Measurements from ENCODE around the gene CX3CR1.
"Not testable (repeated sequence)": the region's sequence is repeated elsewhere in the genome, so short reads cannot be mapped to it uniquely, and the experiment has no call there.

Gene CX3CR1

GRCh38 chr3:39279745-39280517 is at the start of gene CX3CR1:
TSS of gene CX3CR1 (minus strand) at chr3:39280036. CDS start at chr3:39266509, 13,527 bp downstream.
- no peak for DNase-seq

GRCh38 chr3:39329493-39329892 is 49.7 kb upstream of the CX3CR1 start, which contains the start of gene CCR8:
TSS of gene CCR8 (plus strand) at chr3:39329709. CDS start at chr3:39332332, 2,623 bp downstream.
- no peak for DNase-seq

GRCh38 chr3:39327746-39328349 is 48.0 kb upstream of the CX3CR1 start:
- no peak for DNase-seq

GRCh38 chr3:39327053-39327745 is 47.4 kb upstream of the CX3CR1 start:
- no peak for DNase-seq

- DNase-seq = no peak
Observed at GRCh38 chr3:39325236-39325635, 45.4 kb upstream of the CX3CR1 start.

- no peak for DNase-seq
Observed at GRCh38 chr3:39323494-39323893, 43.7 kb upstream of the CX3CR1 start.

GRCh38 chr3:39322936-39323335 is 43.1 kb upstream of the CX3CR1 start:
- no peak for DNase-seq

- not testable (repeated sequence) for DNase-seq
Observed at GRCh38 chr3:39322209-39322715, 42.4 kb upstream of the CX3CR1 start.

- DNase-seq = not testable (repeated sequence)
Observed at GRCh38 chr3:39321574-39321983, 41.7 kb upstream of the CX3CR1 start.

GRCh38 chr3:39319249-39319648 is 39.4 kb upstream of the CX3CR1 start:
- DNase-seq = no peak

GRCh38 chr3:39318301-39318700 is 38.5 kb upstream of the CX3CR1 start:
- no peak for DNase-seq

GRCh38 chr3:39317571-39318169 is 37.8 kb upstream of the CX3CR1 start:
- no peak for DNase-seq

- DNase-seq = no peak
Observed at GRCh38 chr3:39315420-39315819, 35.6 kb upstream of the CX3CR1 start.

- no peak for DNase-seq
Observed at GRCh38 chr3:39313289-39313688, 33.5 kb upstream of the CX3CR1 start.

GRCh38 chr3:39302178-39302577 is 22.3 kb upstream of the CX3CR1 start:
- DNase-seq = no peak

- DNase-seq = no peak
Observed at GRCh38 chr3:39299279-39299678, 19.4 kb upstream of the CX3CR1 start.

GRCh38 chr3:39296197-39297077 is 16.6 kb upstream of the CX3CR1 start:
- no peak for DNase-seq

- no peak for DNase-seq
Observed at GRCh38 chr3:39295184-39295775, 15.4 kb upstream of the CX3CR1 start.

- no peak for DNase-seq
Observed at GRCh38 chr3:39294446-39295183, 14.8 kb upstream of the CX3CR1 start.

GRCh38 chr3:39292961-39293360 is 13.1 kb upstream of the CX3CR1 start:
- no peak for DNase-seq

GRCh38 chr3:39291903-39292329 is 12.1 kb upstream of the CX3CR1 start:
- DNase-seq = no peak
